Neural cell (in vitro differentiated cells): ENCODE measurements around the gene ABCA13. TPM values are rescaled to one million over a fixed set of nuclear protein-coding genes. Genes with fewer than 3 reads are reported as not detected.

Source experiments
- H2AFZ ChIP-seq: fragments of 200-600, 300-800 bp; sonication (generic), shearing (Covaris generic); 2 replicates; pipeline ENCODE4 v1.6.0; 2014; ENCODE audit warnings: low read depth, mild to moderate bottlenecking, antibody characterized with exemption, low read length, moderate library complexity
- H3F3A ChIP-seq: fragments of 200-600 bp; shearing (Covaris generic); 2 replicates; pipeline ENCODE4 v1.6.1; 2016; ENCODE audit warnings: mild to moderate bottlenecking, moderate library complexity, mixed read lengths, antibody characterized with exemption, low read length; ENCODE audit not compliant: insufficient read depth, poor library complexity, severe bottlenecking
- H3K27ac ChIP-seq: fragments of 200-600, 300-800 bp; sonication (generic), shearing (Covaris generic); 2 replicates; pipeline ENCODE4 v1.5.1; 2014; ENCODE audit warnings: mild to moderate bottlenecking, low read length, moderate library complexity
- H3K27me3 ChIP-seq: fragments of 300-800, 200-600 bp; sonication (generic), shearing (Covaris generic); 2 replicates; pipeline ENCODE4 v1.6.0; 2014; ENCODE audit warnings: mild to moderate bottlenecking, low read depth, low read length, moderate library complexity; ENCODE audit not compliant: insufficient read depth
- H3K36me3 ChIP-seq: fragments of 300-800, 200-600 bp; sonication (generic), shearing (Covaris generic); 2 replicates; pipeline ENCODE4 v1.5.1; 2014; ENCODE audit warnings: mild to moderate bottlenecking, antibody characterized with exemption, low read length, moderate library complexity; ENCODE audit not compliant: insufficient read depth
- H3K4me2 ChIP-seq: fragments of 300-800, 200-600 bp; sonication (generic), shearing (Covaris generic); 2 replicates; pipeline ENCODE4 v1.6.0; 2014; ENCODE audit warnings: mild to moderate bottlenecking, low read length
- H3K4me3 ChIP-seq: fragments of 300-800, 200-600 bp; sonication (generic), shearing (Covaris generic); 2 replicates; pipeline ENCODE4 v1.5.1; 2014; ENCODE audit warnings: mild to moderate bottlenecking, low read length, moderate library complexity
- H3K79me2 ChIP-seq: fragments of 200-600 bp; shearing (Covaris generic); replicated peaks from 2 replicates; pipeline ENCODE4 v1.6.0; 2014; ENCODE audit warnings: mild to moderate bottlenecking, low read length, moderate library complexity; ENCODE audit not compliant: insufficient read depth
- H3K9ac ChIP-seq: fragments of 300-800, 200-600 bp; sonication (generic), shearing (Covaris generic); 2 replicates; pipeline ENCODE4 v1.6.1; 2016; ENCODE audit warnings: mild to moderate bottlenecking, low read length, mixed read lengths
- H3K9me2 ChIP-seq: fragments of 200-600 bp; shearing (Covaris generic); 2 replicates; pipeline ENCODE4 v1.6.1; 2016; ENCODE audit warnings: mild to moderate bottlenecking, low read length, mixed read lengths; ENCODE audit not compliant: insufficient read depth
- H3K9me3 ChIP-seq: fragments of 200-600, 300-800 bp; sonication (generic), shearing (Covaris generic); 2 replicates; pipeline ENCODE4 v1.6.1; 2016; ENCODE audit warnings: mild to moderate bottlenecking, mixed run types, low read length, moderate library complexity, mixed read lengths
- H4K20me1 ChIP-seq: fragments of 200-600 bp; shearing (Covaris generic); 2 replicates; pipeline ENCODE4 v1.6.1; 2016; ENCODE audit warnings: mild to moderate bottlenecking, mixed run types; ENCODE audit not compliant: insufficient read depth
- EP300 ChIP-seq: fragments of 450-650 bp; conservative IDR thresholded peaks from 2 replicates; pipeline ENCODE4 v1.6.1; 2014; ENCODE audit warnings: antibody characterized with exemption, mild to moderate bottlenecking, moderate library complexity; ENCODE audit not compliant: poor library complexity, severe bottlenecking
- EZH2 ChIP-seq: fragments of 200-600, 300-800 bp; shearing (Covaris generic), sonication (generic); IDR thresholded peaks from 2 replicates; pipeline ENCODE4 v1.6.1; 2014; ENCODE audit warnings: antibody characterized with exemption, low read length, borderline replicate concordance, mild to moderate bottlenecking; ENCODE audit not compliant: insufficient read depth, poor library complexity, severe bottlenecking
- MXI1 ChIP-seq: fragments of 450-650 bp; conservative IDR thresholded peaks from 2 replicates; pipeline ENCODE4 v1.6.1; 2014; ENCODE audit warnings: antibody characterized with exemption, mild to moderate bottlenecking; ENCODE audit not compliant: poor library complexity, severe bottlenecking
- POLR2AphosphoS5 ChIP-seq: IDR thresholded peaks from 2 replicates; pipeline ENCODE4 v1.6.1; 2012
- RAD21 ChIP-seq: fragments of 450-650 bp; conservative IDR thresholded peaks from 2 replicates; pipeline ENCODE4 v1.6.1; 2014; ENCODE audit warnings: antibody characterized with exemption, mild to moderate bottlenecking, moderate library complexity
- REST ChIP-seq: IDR thresholded peaks from 2 replicates; pipeline ENCODE4 v1.6.1; 2012; ENCODE audit warnings: borderline replicate concordance
- SMC3 ChIP-seq: fragments of 450-650 bp; conservative IDR thresholded peaks from 2 replicates; pipeline ENCODE4 v1.6.1; 2014; ENCODE audit warnings: antibody characterized with exemption, mild to moderate bottlenecking, moderate library complexity; ENCODE audit not compliant: poor library complexity
- TAF1 ChIP-seq: IDR thresholded peaks from 2 replicates; pipeline ENCODE4 v1.6.1; 2012; ENCODE audit warnings: low read depth
- polyA plus RNA-seq: library from polyadenylated mRNA; depleted of rRNA; stranded (reverse); fragments of >200 nt; gene quantifications from 2 replicates; pipeline ENCODE4 v1.2.3, GENCODE V29; 2014
- TF ChIP-seq, protein P1 (sequence below): fragments of 450-650 bp; IDR thresholded peaks from 2 replicates; pipeline ENCODE4 v1.5.1; 2014; ENCODE audit warnings: antibody characterized with exemption, mild to moderate bottlenecking, moderate library complexity; ENCODE audit not compliant: poor library complexity, severe bottlenecking

Gene ABCA13
- polyA plus RNA-seq, 1 donor from 2014 or later = 0.20 TPM

DNA sequence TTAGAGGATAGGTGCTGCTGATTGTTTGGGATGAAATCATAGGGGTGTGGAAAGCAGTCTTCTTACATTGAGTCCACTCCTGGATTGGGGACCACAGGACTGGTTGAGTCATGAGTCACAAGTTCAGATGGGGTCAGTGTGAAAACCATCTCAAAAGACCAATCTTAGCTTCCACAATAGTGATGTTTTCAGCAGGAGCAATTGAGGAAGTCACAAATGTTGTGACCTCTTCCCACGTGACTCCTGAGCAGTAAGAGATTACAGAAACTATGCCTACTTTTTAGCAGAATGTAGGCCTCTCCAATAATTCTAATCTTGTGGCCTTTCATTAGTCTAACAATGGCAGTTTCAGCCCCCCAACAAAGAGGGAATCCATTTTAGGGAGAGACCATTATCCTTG lies 496.1 kb downstream of the ABCA13 start:
- Histone ChIP-seq H3K4me2 (no peak overlapping the region), H2AFZ (no peak overlapping the region), H3K27ac (no peak overlapping the region), H3F3A (no peaks in the 10 kb centered on the region), H3K79me2 (no peaks in the 10 kb centered on the region), H3K36me3 (no peaks in the 10 kb centered on the region), H3K4me3 (no peak overlapping the region), H3K27me3 (no peaks in the 10 kb centered on the region), H3K9ac (no peak overlapping the region), H3K9me3 (no peaks in the 10 kb centered on the region), H4K20me1 (no peaks in the 10 kb centered on the region), H3K9me2 (no peaks in the 10 kb centered on the region)
- TF ChIP-seq, protein P1, sequence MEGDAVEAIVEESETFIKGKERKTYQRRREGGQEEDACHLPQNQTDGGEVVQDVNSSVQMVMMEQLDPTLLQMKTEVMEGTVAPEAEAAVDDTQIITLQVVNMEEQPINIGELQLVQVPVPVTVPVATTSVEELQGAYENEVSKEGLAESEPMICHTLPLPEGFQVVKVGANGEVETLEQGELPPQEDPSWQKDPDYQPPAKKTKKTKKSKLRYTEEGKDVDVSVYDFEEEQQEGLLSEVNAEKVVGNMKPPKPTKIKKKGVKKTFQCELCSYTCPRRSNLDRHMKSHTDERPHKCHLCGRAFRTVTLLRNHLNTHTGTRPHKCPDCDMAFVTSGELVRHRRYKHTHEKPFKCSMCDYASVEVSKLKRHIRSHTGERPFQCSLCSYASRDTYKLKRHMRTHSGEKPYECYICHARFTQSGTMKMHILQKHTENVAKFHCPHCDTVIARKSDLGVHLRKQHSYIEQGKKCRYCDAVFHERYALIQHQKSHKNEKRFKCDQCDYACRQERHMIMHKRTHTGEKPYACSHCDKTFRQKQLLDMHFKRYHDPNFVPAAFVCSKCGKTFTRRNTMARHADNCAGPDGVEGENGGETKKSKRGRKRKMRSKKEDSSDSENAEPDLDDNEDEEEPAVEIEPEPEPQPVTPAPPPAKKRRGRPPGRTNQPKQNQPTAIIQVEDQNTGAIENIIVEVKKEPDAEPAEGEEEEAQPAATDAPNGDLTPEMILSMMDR = no peak
- TF ChIP-seq EP300 = no peak
- no peak for TF ChIP-seq SMC3
- no peak for TF ChIP-seq TAF1
- TF ChIP-seq EZH2 = no peak
- TF ChIP-seq MXI1 = no peak
- TF ChIP-seq REST = no peak
- TF ChIP-seq POLR2AphosphoS5 = no peak
- TF ChIP-seq RAD21 = no peak

- Histone ChIP-seq H3K9ac (no peak overlapping the region), H3K27me3 (no peaks in the 10 kb centered on the region), H3F3A (no peaks in the 10 kb centered on the region), H3K27ac (no peak overlapping the region), H3K4me3 (no peak overlapping the region), H3K36me3 (no peaks in the 10 kb centered on the region), H3K4me2 (no peak overlapping the region), H3K9me3 (no peaks in the 10 kb centered on the region), H2AFZ (no peak overlapping the region), H3K9me2 (no peaks in the 10 kb centered on the region), H4K20me1 (no peaks in the 10 kb centered on the region), H3K79me2 (no peaks in the 10 kb centered on the region)
- TF ChIP-seq, protein P1 = no peak
- no peak for TF ChIP-seq POLR2AphosphoS5
- TF ChIP-seq TAF1 = no peak
- no peak for TF ChIP-seq RAD21
- TF ChIP-seq EZH2 = no peak
- TF ChIP-seq EP300 = no peak
- no peak for TF ChIP-seq MXI1
- TF ChIP-seq SMC3 = no peak
Measured at GRCh38 chr7:48671656-48672055, 500.4 kb downstream of the ABCA13 start.
